HG03442 (cell line): ENCODE measurements around the gene SLC9A3.
A peak's percentile ranks its signal among the peaks of the same experiment; 100 is the strongest.
"Not testable (repeated sequence)": the region's sequence is repeated elsewhere in the genome, so short reads cannot be mapped to it uniquely, and the experiment has no call there.

Source experiments
- ATAC-seq: cut with Tn5 transposase; IDR thresholded peaks from one replicate; pipeline ENCODE4 v1.9.1; 2021; ENCODE audit warnings: mild to moderate bottlenecking, moderate library complexity; ENCODE audit not compliant: unreplicated experiment

SLC9A3 gene

GRCh38 chr5:478369-478981, 45.8 kb downstream of the SLC9A3 start:
- no peak for ATAC-seq

DNA sequence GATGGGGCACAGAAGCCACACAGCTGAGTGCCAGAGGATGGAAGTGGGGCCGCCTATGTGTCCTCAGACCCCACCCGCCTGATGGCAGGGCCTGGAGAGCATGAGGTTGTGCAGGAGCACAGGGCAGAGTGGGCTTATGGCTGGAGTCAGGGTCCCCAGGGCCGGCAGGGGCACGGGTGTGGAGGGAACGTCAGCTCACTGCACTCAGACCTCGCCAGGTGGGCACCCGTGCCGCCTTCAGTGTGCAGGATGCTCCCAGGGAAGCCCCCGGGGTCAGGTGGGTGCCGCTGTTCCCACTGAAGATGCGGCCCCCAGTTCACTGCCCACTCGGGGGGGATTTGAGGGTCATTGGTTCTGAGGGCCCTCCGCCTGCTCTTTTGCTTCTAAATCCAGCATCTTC, 46.4 kb downstream of the SLC9A3 start:
- ATAC-seq = no peak

DNA sequence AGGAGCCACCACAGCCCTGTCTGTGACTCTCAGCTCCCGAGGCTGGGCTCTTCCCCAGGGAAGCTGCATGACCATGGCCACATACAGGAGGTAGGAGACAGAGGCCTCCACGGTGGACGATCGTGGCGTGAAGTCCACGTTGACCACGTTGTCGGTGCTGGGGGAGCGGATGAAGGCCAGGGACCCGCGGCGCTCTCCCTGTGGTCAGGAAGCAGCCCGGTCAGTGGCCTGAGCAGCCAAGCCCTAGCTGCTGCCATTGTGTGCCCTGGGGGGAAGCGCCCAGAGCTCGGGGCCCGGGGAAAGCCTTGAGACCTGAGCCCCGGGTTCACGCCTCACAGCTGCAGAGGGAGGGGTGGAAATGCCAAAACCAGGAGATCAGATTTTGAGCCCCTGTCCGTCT, 47.0 kb downstream of the SLC9A3 start:
- no peak for ATAC-seq

DNA sequence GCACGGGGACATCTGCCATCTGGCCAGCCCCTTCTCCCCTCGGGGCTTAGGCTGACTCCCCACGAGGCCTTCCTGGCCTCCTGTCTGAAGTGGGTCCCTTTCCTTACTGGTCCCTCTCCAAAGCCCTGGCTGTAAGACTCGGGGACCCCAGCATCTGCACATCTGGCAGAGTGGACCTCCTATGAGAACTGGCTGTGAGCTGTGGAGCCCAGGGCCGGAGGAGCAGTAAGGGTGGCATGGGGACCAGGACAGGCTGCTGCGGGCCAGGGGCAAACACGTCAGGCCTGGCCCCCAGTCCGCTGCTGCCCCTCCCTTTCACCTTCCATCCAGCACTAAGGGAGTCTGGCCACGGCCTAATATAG, 47.5 kb downstream of the SLC9A3 start:
- no peak for ATAC-seq

GRCh38 chr5:476102-476813, 48.0 kb downstream of the SLC9A3 start:
- no peak for ATAC-seq

GRCh38 chr5:475704-476101, 48.5 kb downstream of the SLC9A3 start:
- ATAC-seq = no peak

GRCh38 chr5:474840-475661, 49.2 kb downstream of the SLC9A3 start:
- no peak for ATAC-seq

DNA sequence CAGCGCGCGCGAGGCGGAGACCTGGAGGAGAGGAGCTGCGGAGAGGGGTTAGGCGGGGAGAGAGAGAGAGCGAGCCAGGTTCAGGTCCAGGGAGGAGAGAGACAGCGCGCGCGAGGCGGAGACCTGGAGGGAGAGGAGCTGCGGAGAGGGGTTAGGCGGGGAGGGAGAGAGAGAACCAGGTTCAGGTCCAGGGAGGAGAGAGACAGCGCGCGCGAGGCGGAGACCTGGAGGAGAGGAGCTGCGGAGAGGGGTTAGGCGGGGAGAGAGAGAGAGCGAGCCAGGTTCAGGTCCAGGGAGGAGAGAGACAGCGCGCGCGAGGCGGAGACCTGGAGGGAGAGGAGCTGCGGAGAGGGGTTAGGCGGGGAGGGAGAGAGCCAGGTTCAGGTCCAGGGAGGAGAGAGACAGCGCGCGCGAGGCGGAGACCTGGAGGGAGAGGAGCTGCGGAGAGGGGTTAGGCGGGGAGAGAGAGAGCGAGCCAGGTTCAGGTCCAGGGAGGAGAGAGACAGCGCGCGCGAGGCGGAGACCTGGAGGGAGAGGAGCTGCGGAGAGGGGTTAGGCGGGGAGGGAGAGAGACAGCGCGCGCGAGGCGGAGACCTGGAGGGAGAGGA, 49.9 kb downstream of the SLC9A3 start:
- not testable (repeated sequence) for ATAC-seq

- peak; percentile 16 for ATAC-seq
Measured at GRCh38 chr5:473551-474192, 50.6 kb downstream of the SLC9A3 start.

DNA sequence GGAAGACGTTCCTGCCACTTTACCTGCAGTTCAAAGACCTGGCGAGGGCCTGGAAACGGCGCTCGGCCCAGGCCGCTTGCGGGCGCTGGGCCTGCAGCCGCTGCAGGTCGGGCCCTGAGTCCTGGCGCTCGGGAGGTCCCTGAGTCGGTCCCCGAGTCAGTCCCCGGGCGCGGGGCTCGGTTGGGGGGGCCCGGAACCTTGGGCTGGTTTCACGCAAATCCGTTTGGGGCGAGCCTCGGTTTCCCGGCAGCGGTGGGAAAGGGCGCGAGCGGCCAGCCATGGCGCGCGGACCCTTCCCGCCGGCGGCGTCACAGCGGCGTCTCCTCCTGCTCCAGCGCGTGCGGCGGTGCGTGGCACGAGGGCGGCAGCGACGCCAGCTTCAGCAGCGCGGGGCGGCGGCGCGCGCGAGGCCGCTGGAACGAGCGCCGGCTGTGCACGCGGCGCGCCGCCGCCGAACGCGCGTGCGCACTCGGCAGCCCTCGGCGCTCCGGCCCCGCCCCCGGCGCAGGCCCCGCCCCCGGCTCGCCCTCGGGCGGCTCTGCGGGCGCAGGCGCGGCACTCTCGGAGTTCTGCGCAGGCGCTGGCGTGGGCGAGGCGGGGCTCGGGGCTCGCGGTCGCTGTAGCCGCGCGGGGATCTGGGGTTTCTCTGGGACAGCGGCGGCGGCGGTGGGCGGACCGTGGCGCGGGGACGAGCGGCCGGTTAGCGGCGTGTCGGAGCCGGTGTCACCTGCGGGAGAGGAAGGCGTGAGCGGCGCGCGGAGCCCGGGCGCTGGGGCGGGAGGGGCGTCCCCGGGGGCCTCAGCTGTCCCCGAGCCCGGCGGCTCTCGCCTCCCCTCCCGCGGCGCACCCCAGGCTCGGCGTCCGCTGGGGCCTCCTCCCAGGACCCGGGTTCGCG, 51.3 kb downstream of the SLC9A3 start:
- ATAC-seq = peak; percentile 61

- ATAC-seq = peak; percentile 11
Measured at GRCh38 chr5:472076-472655, 52.1 kb downstream of the SLC9A3 start.

DNA sequence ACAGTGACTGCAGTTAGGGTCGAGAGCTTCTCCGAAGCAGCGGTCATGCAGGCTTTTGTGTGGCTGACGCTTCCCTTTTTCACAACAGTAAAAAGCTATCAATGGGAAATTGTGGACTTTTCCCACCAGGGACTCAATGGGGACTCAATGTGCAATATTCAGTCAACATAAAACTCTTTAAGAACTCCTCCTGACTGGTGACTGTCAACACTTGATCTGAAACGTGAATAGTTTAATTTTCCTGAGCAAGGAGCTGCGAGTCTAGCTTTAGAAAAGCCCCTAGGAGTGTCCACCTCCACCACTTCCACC, 52.5 kb downstream of the SLC9A3 start:
- ATAC-seq = no peak

- ATAC-seq = no peak
Measured at GRCh38 chr5:470961-471749, 53.1 kb downstream of the SLC9A3 start.

GRCh38 chr5:469752-470483, 54.3 kb downstream of the SLC9A3 start:
- ATAC-seq = no peak

GRCh38 chr5:468401-468800, 55.8 kb downstream of the SLC9A3 start:
- ATAC-seq = no peak

DNA sequence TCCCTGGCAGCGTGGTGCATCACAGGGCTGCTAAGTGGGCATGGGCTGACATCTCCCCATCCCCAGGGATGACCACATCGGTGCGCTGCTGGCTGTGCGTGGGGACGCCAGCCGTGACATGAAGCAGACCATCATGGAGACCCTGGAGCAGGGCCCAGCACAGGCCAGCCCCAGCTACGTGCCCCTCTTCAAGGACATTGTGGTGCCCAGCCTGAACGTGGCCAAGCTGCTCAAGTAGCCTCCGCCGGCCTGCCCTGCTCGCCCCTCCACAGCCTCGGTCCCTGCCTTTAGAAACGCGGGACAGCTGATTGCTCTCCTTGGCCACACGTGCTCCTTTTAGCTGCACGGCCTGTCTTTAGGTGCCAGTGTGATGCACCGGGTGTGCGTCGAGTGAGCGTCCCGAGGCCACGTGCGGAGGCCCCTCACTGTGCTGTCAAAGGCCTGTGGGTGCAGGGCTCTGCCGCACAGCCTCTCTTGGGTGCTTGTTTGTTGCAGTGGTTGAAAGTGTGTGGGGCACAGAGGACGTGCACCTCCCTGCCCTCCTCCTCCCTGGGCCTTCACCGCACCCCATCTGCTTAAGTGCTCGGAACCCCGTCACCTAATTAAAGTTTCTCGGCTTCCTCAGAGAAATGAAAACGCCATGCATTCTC, 57.5 kb downstream of the SLC9A3 start:
- no peak for ATAC-seq

DNA sequence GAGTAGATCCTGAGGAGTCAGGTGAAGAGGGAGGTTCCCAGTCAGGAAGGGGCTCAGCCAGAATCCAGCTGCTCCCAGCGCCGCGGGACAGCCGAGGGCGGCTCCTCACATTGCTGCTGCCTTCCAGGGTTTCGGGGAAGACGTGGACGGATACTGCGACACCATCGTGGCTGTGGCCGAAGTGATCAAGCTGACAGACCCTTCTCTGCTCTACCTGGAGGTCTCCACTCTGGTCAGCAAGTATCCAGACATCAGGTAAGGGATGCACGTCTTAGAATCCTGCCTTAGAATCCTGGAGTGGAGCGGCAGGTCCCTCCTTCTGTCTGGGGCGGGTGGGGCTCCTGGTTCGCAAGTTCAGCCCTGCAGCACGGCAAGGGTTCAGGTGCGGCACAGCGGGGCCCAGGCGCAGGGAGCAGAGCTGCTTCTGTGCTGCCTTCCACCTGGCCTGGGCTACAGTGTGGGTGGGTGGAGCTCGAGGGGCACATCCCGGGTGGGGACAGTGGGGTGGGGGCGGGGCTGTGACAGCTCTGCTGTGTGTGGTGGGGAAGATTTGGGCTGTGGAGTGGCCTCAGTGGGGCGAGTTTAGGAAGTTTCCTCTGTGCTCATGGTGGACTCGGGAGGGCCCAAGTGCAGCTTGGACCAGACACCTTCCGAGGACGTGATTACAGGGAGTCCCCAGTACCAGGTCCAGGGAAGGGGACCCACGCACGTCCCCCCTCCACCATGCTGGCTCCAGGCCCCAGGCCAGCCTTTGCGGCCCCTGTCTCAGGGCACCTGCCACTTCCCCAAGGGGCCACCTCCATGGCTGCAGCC, 58.5 kb downstream of the SLC9A3 start:
- ATAC-seq = no peak
